ENCODE data around the gene LMO7.
A peak's percentile ranks its signal among the peaks of the same experiment; 100 is the strongest.
"Not testable (repeated sequence)": the region's sequence is repeated elsewhere in the genome, so short reads cannot be mapped to it uniquely, and the experiment has no call there.

LMO7 gene

GRCh38 chr13:75661443-75661842, 25.3 kb downstream of the LMO7 start:
- Histone ChIP-seq H3K4me3 (ENCODE audit: low read depth, low read length) (no peak overlapping the region), H3K27me3 (replicated peaks) (no peaks in the 10 kb centered on the region), H3K36me3 (replicated peaks) (no peaks in the 10 kb centered on the region), H3K27ac (no peak overlapping the region)
- no peak for DNase-seq
- in situ Hi-C loops (cut with HindIII; ENCODE audit: low pct_ligation_motif_present, low sequenced_read_pairs): no loop called here
- TF ChIP-seq, protein P1, sequence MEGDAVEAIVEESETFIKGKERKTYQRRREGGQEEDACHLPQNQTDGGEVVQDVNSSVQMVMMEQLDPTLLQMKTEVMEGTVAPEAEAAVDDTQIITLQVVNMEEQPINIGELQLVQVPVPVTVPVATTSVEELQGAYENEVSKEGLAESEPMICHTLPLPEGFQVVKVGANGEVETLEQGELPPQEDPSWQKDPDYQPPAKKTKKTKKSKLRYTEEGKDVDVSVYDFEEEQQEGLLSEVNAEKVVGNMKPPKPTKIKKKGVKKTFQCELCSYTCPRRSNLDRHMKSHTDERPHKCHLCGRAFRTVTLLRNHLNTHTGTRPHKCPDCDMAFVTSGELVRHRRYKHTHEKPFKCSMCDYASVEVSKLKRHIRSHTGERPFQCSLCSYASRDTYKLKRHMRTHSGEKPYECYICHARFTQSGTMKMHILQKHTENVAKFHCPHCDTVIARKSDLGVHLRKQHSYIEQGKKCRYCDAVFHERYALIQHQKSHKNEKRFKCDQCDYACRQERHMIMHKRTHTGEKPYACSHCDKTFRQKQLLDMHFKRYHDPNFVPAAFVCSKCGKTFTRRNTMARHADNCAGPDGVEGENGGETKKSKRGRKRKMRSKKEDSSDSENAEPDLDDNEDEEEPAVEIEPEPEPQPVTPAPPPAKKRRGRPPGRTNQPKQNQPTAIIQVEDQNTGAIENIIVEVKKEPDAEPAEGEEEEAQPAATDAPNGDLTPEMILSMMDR (IDR thresholded peaks at IDR 0.05; ENCODE audit: low read depth, low read length, missing control alignments): no peak

- Histone ChIP-seq H3K36me3 (replicated peaks) (no peaks in the 10 kb centered on the region), H3K4me3 (ENCODE audit: low read depth, low read length) (no peak overlapping the region), H3K27me3 (replicated peaks) (no peaks in the 10 kb centered on the region), H3K27ac (no peak overlapping the region)
- TF ChIP-seq, protein P1 (IDR thresholded peaks at IDR 0.05; ENCODE audit: low read depth, low read length, missing control alignments): no peak
- in situ Hi-C loops (cut with HindIII; ENCODE audit: low pct_ligation_motif_present, low sequenced_read_pairs): no loop called here
- DNase-seq: peak; percentile 48
Observed at GRCh38 chr13:75666646-75667351, 30.7 kb downstream of the LMO7 start.

- Histone ChIP-seq H3K4me3 (ENCODE audit: low read depth, low read length) (no peak overlapping the region), H3K27ac (no peak overlapping the region), H3K36me3 (replicated peaks) (no peaks in the 10 kb centered on the region), H3K27me3 (replicated peaks) (no peaks in the 10 kb centered on the region)
- DNase-seq: no peak
- TF ChIP-seq, protein P1 (IDR thresholded peaks at IDR 0.05; ENCODE audit: low read depth, low read length, missing control alignments): no peak
- in situ Hi-C loops (cut with HindIII; ENCODE audit: low pct_ligation_motif_present, low sequenced_read_pairs): no loop called here
Observed at GRCh38 chr13:75669706-75670105, 33.6 kb downstream of the LMO7 start.

GRCh38 chr13:75670496-75670895, 34.4 kb downstream of the LMO7 start:
- peak; percentile 28 for DNase-seq
- H3K36me3 ChIP-seq (replicated peaks): no peaks in the 10 kb centered on the region
- TF ChIP-seq, protein P1 (IDR thresholded peaks at IDR 0.05; ENCODE audit: low read depth, low read length, missing control alignments): no peak
- no peaks in the 10 kb centered on the region for H3K27me3 ChIP-seq (replicated peaks)
- H3K27ac ChIP-seq: no peak overlapping the region
- no peak overlapping the region for H3K4me3 ChIP-seq (ENCODE audit: low read depth, low read length)
- in situ Hi-C loops (cut with HindIII; ENCODE audit: low pct_ligation_motif_present, low sequenced_read_pairs): no loop called here

DNA sequence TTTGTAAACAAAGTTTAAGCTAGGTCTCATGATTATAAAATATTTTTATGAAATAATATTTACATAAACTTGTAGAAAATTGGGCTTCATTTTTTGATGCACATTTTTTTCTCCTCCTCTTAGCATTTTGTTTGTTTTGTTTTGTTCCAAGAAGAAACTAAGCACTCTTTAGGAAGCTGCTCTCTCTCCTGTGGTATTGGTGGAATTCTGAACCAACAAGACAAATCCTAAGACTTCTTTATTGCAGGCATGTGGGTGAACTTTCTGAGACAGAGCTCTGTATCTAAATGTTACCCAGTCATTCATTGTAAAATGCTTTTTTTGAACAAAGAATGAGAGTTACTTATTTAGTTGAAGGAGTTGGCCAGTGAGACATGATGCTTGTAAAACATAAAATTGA, 39.3 kb downstream of the LMO7 start:
- H3K4me3 ChIP-seq (ENCODE audit: low read depth, low read length): no peak overlapping the region
- H3K27me3 ChIP-seq (replicated peaks): no peaks in the 10 kb centered on the region
- no peak overlapping the region for H3K27ac ChIP-seq
- in situ Hi-C loops (cut with HindIII; ENCODE audit: low pct_ligation_motif_present, low sequenced_read_pairs): no loop called here
- peaks cover 11% of the 10 kb centered on the region for H3K36me3 ChIP-seq (replicated peaks)
- TF ChIP-seq, protein P1 (IDR thresholded peaks at IDR 0.05; ENCODE audit: low read depth, low read length, missing control alignments): no peak
- DNase-seq: no peak

GRCh38 chr13:75679459-75679858, 43.3 kb downstream of the LMO7 start:
- Histone ChIP-seq H3K36me3 (replicated peaks) (peaks cover 11% of the 10 kb centered on the region), H3K27ac (no peak overlapping the region), H3K27me3 (replicated peaks) (no peaks in the 10 kb centered on the region), H3K4me3 (ENCODE audit: low read depth, low read length) (no peak overlapping the region)
- no peak for DNase-seq
- TF ChIP-seq, protein P1 (IDR thresholded peaks at IDR 0.05; ENCODE audit: low read depth, low read length, missing control alignments): no peak
- in situ Hi-C loops (cut with HindIII; ENCODE audit: low pct_ligation_motif_present, low sequenced_read_pairs): no loop called here

- H3K27ac ChIP-seq; DNase-seq; H3K4me3 ChIP-seq (ENCODE audit: low read depth, low read length); in situ Hi-C loops (cut with HindIII; ENCODE audit: low pct_ligation_motif_present, low sequenced_read_pairs); H3K27me3 ChIP-seq (replicated peaks): not testable (repeated sequence)
- peaks cover 11% of the 10 kb centered on the region for H3K36me3 ChIP-seq (replicated peaks)
Observed at GRCh38 chr13:75680251-75680650, 44.1 kb downstream of the LMO7 start.
